NCI-H187 treated with DMSO at 0.1 percent for 48 hours (cell line): ENCODE measurements around the gene CLDN25.

Experiments
- DNase-seq: peaks from one replicate; lab custom pipeline; 2025; lab: John Stamatoyannopoulos, UW

The CLDN25 gene

DNA sequence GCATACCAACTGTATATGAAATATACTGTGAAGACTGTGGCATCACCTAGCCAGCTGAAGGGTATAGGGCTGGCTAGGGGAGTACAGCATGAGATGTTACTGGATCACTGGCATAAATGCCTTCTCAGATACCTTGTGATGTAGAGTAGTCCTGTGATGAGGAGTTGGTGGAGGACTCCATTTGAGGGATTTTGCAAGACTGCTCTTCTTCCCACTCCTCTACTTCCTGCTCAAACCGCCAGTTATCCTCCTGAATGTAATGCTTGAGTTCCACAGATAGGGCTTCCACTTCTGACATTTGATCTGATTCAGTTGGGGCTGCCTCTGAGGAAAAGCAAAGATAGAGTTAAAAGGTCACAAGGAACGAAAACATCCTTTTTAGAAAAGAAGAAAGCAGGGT is 29.3 kb downstream of the CLDN25 start:
- DNase-seq: no peak

DNA sequence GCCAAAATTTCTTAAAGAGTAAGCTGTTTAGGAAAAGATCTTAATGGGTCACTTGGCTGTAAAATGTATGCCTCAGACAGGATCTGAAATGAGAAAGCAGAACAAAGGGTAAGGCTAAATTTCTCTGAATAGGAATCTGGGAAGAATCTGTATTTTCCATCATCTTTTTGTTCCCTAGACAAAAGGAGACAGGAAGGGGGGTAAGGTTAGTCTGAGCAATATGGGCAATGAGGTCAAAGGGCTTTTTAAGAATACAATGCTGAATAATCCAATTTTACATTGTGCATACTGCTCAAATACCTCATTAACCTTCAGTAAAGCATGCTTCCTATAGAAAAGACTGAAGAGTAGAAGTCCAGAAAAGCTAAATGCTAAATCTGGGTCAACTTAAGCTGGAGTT is 34.6 kb downstream of the CLDN25 start:
- no peak for DNase-seq

- DNase-seq: no peak
These were observed 37.6 kb downstream of the CLDN25 start for GRCh38 chr11:113817162-113817561.

DNA sequence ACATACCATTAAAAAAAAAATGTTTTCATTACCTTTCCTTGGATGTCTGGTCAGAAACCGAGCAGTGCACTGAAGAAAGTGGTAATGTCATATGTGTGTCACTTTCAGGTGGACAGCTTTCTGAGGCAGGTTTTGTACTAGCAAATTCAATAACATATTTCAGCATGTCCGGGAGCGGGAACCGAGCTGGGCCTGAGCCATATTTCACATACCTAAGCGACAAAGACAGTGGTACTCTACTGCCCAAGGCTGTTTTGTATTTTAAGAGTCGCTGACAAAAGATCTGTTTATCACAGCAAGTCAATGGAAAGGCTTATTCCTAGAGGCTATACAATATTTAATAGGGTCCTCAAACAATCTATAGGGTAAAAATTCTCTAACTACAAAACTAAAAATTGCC is 38.0 kb downstream of the CLDN25 start:
- no peak for DNase-seq

- DNase-seq: no peak
These were observed 38.8 kb downstream of the CLDN25 start for GRCh38 chr11:113818426-113818825.

DNA sequence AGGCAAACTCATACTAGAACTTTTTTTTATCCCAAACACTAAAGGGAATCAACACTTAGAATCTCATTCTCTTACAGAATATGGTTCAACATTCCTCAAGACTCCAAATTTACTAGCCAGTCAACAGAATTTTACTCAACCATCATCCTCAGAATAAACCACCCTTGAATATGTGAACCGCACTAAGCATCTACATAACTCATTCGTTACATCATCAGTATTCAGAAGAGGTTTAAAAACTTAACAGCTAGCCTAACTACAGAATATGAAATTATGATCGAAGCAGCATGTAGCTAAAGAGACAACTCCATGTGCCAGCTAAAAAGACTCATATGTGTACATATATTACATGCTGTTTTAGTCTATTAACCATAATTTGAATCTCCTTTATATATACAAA is 47.9 kb downstream of the CLDN25 start:
- DNase-seq: no peak

- DNase-seq: no peak
These were observed 48.6 kb downstream of the CLDN25 start for GRCh38 chr11:113828191-113828590.

- no peak for DNase-seq
These were observed 50.2 kb downstream of the CLDN25 start for GRCh38 chr11:113829751-113830150.
